ENCODE measurements around the gene SORCS1.

GRCh38 chr10:106947643-106948042 lies 216.9 kb downstream of the SORCS1 start:
- TF ChIP-seq ATF3 (IDR thresholded peaks at IDR 0.05; ENCODE audit: insufficient read depth, low read depth, low read length) (no peak), CTCF (IDR thresholded peaks at IDR 0.05; ENCODE audit: control extremely low read depth in 1 of 3, insufficient read depth in 1 of 3, low read depth in 1 of 3, low read length in 3 of 3) (no peak), SUZ12 (IDR thresholded peaks at IDR 0.05; ENCODE audit: low read length) (no peak)
